DMS114 treated with DMSO at 0.1 percent for 48 hours (cell line): ENCODE data around the gene HDAC2.
"Not testable (repeated sequence)": the region's sequence is repeated elsewhere in the genome, so short reads cannot be mapped to it uniquely, and the experiment has no call there.

Experiments
- DNase-seq: peaks from one replicate; lab custom pipeline; 2025; ENCODE audit not compliant: unreplicated experiment; lab: John Stamatoyannopoulos, UW

The HDAC2 gene

GRCh38 chr6:113920663-113921267, 50.2 kb downstream of the HDAC2 start:
- DNase-seq, result no peak

GRCh38 chr6:113910285-113910684, 60.7 kb downstream of the HDAC2 start:
- DNase-seq, result not testable (repeated sequence)

- peak; percentile 52 for DNase-seq
Measured at GRCh38 chr6:113909224-113909856, 61.6 kb downstream of the HDAC2 start.

- DNase-seq, result no peak
Measured at GRCh38 chr6:113908801-113909200, 62.1 kb downstream of the HDAC2 start.

GRCh38 chr6:113907102-113907815, 63.7 kb downstream of the HDAC2 start:
- no peak for DNase-seq

GRCh38 chr6:113903666-113904330, 67.2 kb downstream of the HDAC2 start:
- no peak for DNase-seq

DNA sequence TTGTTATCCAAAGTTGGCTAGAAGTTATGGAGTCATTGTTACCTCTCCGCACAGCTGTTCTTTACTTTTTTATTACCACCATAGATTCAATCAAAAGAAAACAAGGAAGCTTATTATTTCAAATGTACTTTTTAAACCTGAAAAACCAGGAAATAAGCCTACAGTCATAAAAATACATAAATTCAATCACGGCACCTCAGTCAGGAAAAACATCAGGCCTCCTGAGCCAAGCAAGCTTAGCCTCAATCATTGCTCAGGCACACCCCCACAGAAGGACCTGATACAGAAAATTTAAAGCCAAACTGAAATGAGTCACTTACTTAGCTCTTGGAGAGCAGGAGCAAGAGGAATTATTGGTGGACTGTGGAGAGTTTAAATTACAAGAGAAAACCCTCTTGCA, 69.5 kb downstream of the HDAC2 start:
- no peak for DNase-seq

DNA sequence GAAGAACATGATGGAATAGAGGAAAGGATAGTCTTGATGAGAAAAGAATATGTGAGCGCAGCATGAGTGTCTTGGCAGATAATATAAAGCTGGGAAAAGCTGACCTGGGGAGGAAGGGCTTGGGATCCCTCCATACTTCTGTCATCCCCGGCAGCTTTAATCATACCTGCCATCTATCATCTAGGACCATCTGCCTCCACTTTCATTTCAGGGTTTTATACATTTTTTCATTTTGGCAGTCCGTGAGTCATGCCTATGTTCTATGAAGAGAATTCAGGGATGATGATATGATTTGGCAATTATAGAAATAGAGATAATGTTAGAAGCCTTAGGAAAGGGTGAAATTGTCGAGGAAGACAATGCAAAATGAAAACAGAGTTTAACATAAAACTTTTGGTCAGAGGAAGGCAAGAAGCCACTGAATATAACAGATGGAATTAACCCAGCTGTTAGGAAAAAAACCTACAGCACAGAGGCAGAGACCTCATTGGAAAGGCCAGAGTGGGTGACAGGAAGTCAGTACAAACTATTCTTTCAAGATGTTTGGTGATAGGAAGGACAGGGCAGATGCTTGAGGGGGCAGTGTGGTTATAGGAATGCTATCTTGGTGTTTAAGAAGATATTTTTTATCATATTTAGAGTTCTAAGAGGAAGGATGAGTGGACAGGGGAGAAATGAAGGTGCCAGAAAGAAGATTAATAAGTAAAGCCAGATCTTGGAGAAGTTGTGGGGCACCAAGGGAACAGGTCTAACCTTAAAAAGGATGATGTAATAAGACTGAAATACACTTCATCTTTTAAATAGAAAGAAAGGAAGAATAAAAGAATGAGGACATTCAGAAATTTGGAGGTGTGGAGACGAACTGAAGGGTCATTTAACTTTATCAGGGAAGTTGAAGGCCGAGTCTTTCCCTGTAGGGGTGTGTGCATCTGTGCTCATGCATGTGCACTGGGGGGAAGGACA, 76.0 kb downstream of the HDAC2 start:
- DNase-seq, result no peak

DNA sequence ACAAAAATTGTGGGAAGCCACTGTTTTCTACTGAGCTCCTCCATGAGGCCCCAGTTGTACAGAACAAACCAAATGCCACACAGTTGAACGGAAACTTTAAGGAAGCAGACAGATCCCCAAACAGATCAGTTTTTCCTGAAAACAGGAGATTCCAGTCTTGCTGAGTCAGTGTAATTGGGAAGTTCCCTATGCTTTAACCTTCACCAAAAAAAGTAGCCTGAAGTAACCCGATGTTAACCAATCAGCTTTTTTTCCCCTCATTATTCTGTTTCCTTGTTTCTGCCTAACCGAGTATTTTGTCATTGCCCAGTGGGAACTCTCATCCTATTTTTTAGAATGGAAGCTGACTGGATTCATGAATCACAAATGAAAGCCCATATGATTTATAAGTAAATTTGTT, 77.1 kb downstream of the HDAC2 start:
- DNase-seq, result no peak

- no peak for DNase-seq
Measured at GRCh38 chr6:113893451-113893850, 77.5 kb downstream of the HDAC2 start.

GRCh38 chr6:113888956-113889630, 81.9 kb downstream of the HDAC2 start:
- DNase-seq, result no peak

DNA sequence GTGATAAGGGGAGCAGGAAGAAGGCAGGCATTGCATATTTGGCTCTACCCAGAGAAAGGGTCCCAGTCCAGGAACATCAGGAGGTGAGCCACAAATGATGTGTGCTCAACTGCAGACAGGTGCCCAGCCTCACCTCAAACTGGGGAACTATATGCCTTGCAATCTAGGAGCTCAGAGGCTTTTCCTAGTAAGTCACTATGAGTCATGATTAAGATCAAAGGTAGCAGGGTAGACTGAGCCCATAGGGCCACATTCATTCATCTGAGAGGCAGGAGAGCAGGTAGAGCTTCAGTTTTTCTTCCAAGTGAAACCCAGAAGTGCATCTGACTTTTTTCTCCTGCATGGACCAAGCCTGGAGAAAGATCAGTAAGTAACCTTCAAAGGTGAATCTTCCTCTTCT, 82.5 kb downstream of the HDAC2 start:
- no peak for DNase-seq

- no peak for DNase-seq
Measured at GRCh38 chr6:113886512-113886911, 84.4 kb downstream of the HDAC2 start.

- DNase-seq, result no peak
Measured at GRCh38 chr6:113884011-113884410, 86.9 kb downstream of the HDAC2 start.
